ENCODE measurements around the gene TTC7B. TPM values are rescaled to one million over a fixed set of nuclear protein-coding genes. Genes with fewer than 3 reads are reported as not detected.

TTC7B gene
- total and polyA plus RNA-seq, 10 of the 15 experiments (the other 5 are each of a cell fraction or from before 2014, with no cell fraction given) = under 0.01 to 1.1 (median 0.26) TPM; not detected in 2

DNA sequence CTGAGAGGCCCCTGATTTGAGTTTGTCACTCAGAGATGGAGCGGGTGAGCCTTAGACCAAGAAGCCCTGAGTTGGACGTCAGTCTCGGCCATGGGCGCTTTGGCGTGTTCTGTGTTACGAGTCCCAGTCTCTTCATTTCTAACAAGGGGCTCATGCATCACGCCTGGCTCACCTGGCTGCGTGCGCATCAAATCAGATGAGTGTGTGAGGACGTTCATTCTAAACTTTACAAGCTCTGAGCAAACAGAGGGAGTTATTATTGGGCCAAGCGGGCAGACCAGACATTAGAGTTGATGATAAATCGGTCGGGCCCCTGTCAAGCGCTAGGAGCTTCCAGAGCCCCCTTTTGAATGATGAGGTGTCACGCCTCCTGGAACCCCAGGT lies 302.2 kb downstream of the TTC7B start:
- TF ChIP-seq NRF1 (conservative IDR thresholded peaks at IDR 0.05; ENCODE audit: low read depth, low read length) (no peak), NBN (IDR thresholded peaks at IDR 0.05) (no peak), KLF5 (IDR thresholded peaks at IDR 0.05; ENCODE audit: partially characterized antibody) (no peak), RCOR1 (conservative IDR thresholded peaks at IDR 0.05; ENCODE audit: low read depth, low read length) (no peak), ZNF384 (IDR thresholded peaks at IDR 0.05; ENCODE audit: borderline replicate concordance, low read depth, low read length) (no peak), TCF12 (IDR thresholded peaks at IDR 0.05; ENCODE audit: low read depth, low read length) (no peak), ZSCAN29 (IDR thresholded peaks at IDR 0.05) (no peak), MYC (IDR thresholded peaks at IDR 0.05; ENCODE audit: insufficient read depth, insufficient read length, insufficient replicate concordance, low read length, severe bottlenecking) (no peak), BRCA1 (IDR thresholded peaks at IDR 0.05; ENCODE audit: low read depth, low read length) (no peak)
- TF ChIP-seq, protein P1, sequence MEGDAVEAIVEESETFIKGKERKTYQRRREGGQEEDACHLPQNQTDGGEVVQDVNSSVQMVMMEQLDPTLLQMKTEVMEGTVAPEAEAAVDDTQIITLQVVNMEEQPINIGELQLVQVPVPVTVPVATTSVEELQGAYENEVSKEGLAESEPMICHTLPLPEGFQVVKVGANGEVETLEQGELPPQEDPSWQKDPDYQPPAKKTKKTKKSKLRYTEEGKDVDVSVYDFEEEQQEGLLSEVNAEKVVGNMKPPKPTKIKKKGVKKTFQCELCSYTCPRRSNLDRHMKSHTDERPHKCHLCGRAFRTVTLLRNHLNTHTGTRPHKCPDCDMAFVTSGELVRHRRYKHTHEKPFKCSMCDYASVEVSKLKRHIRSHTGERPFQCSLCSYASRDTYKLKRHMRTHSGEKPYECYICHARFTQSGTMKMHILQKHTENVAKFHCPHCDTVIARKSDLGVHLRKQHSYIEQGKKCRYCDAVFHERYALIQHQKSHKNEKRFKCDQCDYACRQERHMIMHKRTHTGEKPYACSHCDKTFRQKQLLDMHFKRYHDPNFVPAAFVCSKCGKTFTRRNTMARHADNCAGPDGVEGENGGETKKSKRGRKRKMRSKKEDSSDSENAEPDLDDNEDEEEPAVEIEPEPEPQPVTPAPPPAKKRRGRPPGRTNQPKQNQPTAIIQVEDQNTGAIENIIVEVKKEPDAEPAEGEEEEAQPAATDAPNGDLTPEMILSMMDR (IDR thresholded peaks at IDR 0.05 in 2 of 3, conservative IDR thresholded peaks at IDR 0.05 in 1 of 3; ENCODE audit: control insufficient read depth in 2 of 3, extremely low read depth in 1 of 3, insufficient read depth in 1 of 3, low read depth in 3 of 3, low read length in 3 of 3) = no peak
- TF ChIP-seq, protein P2, sequence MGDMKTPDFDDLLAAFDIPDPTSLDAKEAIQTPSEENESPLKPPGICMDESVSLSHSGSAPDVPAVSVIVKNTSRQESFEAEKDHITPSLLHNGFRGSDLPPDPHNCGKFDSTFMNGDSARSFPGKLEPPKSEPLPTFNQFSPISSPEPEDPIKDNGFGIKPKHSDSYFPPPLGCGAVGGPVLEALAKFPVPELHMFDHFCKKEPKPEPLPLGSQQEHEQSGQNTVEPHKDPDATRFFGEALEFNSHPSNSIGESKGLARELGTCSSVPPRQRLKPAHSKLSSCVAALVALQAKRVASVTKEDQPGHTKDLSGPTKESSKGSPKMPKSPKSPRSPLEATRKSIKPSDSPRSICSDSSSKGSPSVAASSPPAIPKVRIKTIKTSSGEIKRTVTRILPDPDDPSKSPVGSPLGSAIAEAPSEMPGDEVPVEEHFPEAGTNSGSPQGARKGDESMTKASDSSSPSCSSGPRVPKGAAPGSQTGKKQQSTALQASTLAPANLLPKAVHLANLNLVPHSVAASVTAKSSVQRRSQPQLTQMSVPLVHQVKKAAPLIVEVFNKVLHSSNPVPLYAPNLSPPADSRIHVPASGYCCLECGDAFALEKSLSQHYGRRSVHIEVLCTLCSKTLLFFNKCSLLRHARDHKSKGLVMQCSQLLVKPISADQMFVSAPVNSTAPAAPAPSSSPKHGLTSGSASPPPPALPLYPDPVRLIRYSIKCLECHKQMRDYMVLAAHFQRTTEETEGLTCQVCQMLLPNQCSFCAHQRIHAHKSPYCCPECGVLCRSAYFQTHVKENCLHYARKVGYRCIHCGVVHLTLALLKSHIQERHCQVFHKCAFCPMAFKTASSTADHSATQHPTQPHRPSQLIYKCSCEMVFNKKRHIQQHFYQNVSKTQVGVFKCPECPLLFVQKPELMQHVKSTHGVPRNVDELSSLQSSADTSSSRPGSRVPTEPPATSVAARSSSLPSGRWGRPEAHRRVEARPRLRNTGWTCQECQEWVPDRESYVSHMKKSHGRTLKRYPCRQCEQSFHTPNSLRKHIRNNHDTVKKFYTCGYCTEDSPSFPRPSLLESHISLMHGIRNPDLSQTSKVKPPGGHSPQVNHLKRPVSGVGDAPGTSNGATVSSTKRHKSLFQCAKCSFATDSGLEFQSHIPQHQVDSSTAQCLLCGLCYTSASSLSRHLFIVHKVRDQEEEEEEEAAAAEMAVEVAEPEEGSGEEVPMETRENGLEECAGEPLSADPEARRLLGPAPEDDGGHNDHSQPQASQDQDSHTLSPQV (IDR thresholded peaks at IDR 0.05) = no peak
- CTCF ChIA-PET = no interaction called here
- Histone ChIP-seq H3K27ac (ENCODE audit: control insufficient read depth, insufficient read depth) (no peak overlapping the region), H3K9me3 (replicated peaks; ENCODE audit: control insufficient read depth, insufficient read depth, low read length) (no peaks in the 10 kb centered on the region), H3K9ac (ENCODE audit: control insufficient read depth, insufficient read depth, low read length) (no peak overlapping the region), H3K79me2 (ENCODE audit: control insufficient read depth, insufficient read depth, low read length) (no peaks in the 10 kb centered on the region), H3K4me3 (no peak overlapping the region), H3K4me2 (ENCODE audit: control insufficient read depth, insufficient read depth) (no peak overlapping the region), H2AFZ (ENCODE audit: control insufficient read depth, low read depth, low read length) (no peak overlapping the region), H4K20me1 (ENCODE audit: control insufficient read depth, insufficient read depth) (no peaks in the 10 kb centered on the region), H3K4me1 (ENCODE audit: control insufficient read depth, insufficient read depth, low read length) (no peaks in the 10 kb centered on the region), H3K27me3 (replicated peaks in 1 of 2; ENCODE audit: control insufficient read depth in 2 of 2, insufficient read depth in 2 of 2, low read length in 1 of 2) (no peaks in the 10 kb centered on the region; a peak in 1 of 4 replicates), H3K36me3 (ENCODE audit: control insufficient read depth in 2 of 2, insufficient read depth in 2 of 2, low read length in 1 of 2) (no peaks in the 10 kb centered on the region)
- ATAC-seq (no peak), FAIRE-seq (no peak), DNase-seq (ENCODE audit: low read depth, low spot score) (no peak)
- BruUV-seq (replicated peaks) = no TSS peak
- in situ Hi-C loops (cut with MboI) = no loop called here
- intact Hi-C loops (cut with micrococcal nuclease; ENCODE audit: unreplicated experiment) = no loop called here
- RAD21 ChIA-PET (ENCODE audit: unreplicated experiment) = no interaction called here
- 52% methylated on average over 15 of the region's 15 CpGs for WGBS (ENCODE audit: insufficient coverage, insufficient replicate concordance, low lambda C conversion rate, missing lambda C conversion rate)
- POLR2A ChIA-PET = no interaction called here
- SMC1A ChIA-PET (ENCODE audit: uncharacterized antibody, unreplicated experiment) = no interaction called here
